Measurements from ENCODE around the gene CECR2.

DNA sequence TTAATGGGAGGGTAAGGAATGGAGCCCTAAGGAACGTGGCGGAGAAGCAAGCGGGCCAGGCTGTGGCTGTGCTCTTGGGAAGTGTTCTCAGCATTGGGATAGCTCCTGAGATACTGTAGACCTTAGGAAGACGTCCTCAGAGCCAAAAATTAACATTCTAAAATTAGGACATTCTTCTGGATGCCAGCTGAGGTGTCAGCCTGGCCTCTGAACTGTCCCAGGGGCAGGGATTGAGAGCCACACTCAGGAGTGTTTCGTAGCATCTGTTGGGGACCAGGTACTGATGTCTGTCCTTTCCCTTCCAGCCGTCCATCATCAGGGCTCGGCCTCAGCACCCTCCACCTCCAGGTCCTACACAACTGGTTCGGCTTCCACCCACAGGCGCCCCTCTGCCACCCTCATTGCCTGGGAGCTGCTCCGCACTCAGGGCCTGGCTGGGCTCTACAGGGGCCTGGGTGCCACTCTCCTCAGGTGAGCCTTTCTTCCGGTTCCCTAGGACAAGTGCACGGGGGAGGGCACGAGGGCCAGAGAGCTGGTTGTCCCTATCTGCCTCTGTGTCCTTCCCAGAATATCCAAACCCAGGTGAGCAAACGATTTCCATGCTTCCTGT, 217.7 kb downstream of the CECR2 start:
- TF ChIP-seq EZH2phosphoT487 (IDR thresholded peaks at IDR 0.05; ENCODE audit: insufficient read depth, low read depth) (no peak), EZH2 (IDR thresholded peaks at IDR 0.05; ENCODE audit: insufficient read depth, poor library complexity, severe bottlenecking) (no peak)

All from GM23248 (cell line).